Activated naive CD4-positive, alpha-beta T cell treated with anti-CD3 and anti-CD28 coated beads, Interleukin-2, amount 50 U/mL, for 72 hours (primary cell): ENCODE data around the gene NCF4. TPM values are rescaled to one million over a fixed set of nuclear protein-coding genes. Genes with fewer than 3 reads are reported as not detected.

Experiments used
- ATAC-seq, 2 donors: fragments of 150-1000 bp; cut with Tn5 transposase; 2 replicates each; pipeline ENCODE4 v1.10.0; 2021; ENCODE audit warnings: mild to moderate bottlenecking in 2 of 2, moderate library complexity in 2 of 2
- DNase-seq, 2 donors: peaks; one replicate each; pipeline ENCODE4 v3.0.0; 2021 to 2022; ENCODE audit warnings: low spot score in 2 of 2
- H3K27ac Mint-ChIP-seq, 2 donors: one replicate each; pipeline ENCODE4 v1.8.0; 2022; ENCODE audit warnings: mild to moderate bottlenecking in 2 of 2, mixed read lengths in 2 of 2
- H3K36me3 Mint-ChIP-seq, 2 donors: one replicate each; pipeline ENCODE4 v1.8.0; 2022; ENCODE audit warnings: mixed read lengths in 2 of 2
- H3K9me3 Mint-ChIP-seq, 2 donors: one replicate each; pipeline ENCODE4 v1.8.0; 2022; ENCODE audit warnings: mixed read lengths in 2 of 2
- total RNA-seq, 2 donors: library from RNA; stranded (reverse); gene quantifications; one replicate each; pipeline ENCODE4 v1.2.3, GENCODE V29; 2022

The NCF4 gene
- total RNA-seq, 2 donors from 2014 or later = 2.9 to 7.0 TPM

- peaks cover 4 to 8% of the 10 kb centered on the region in 2 donors for H3K9me3 Mint-ChIP-seq
- ATAC-seq = peak; percentile 44 to 66
- DNase-seq = peak; percentile 91 to 100
- no peak overlapping the region for H3K27ac Mint-ChIP-seq
- H3K36me3 Mint-ChIP-seq = peaks cover 9 to 14% of the 10 kb centered on the region in 2 donors
Measured at GRCh38 chr22:36856121-36856791, 4.5 kb upstream of the NCF4 start.

DNA sequence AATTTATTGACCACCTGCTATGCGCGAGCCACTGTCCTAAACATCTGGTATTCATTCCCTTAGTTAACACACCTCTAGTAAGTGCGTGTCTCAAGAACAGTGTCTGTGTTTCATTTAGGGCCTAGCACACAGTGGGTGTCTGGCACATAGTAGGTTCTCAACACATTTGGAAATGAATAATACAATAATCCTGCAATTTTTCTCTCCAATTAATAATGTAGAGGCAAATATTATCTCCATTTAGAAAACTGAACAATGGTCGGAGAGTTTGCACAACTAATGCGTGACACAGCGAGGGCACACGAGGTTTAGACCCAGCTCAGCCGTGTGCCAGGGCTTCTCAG is 4.0 kb upstream of the NCF4 start:
- no peak for DNase-seq
- Mint-ChIP-seq H3K27ac (no peak overlapping the region), H3K9me3 (peaks cover 4 to 8% of the 10 kb centered on the region in 2 donors)

DNA sequence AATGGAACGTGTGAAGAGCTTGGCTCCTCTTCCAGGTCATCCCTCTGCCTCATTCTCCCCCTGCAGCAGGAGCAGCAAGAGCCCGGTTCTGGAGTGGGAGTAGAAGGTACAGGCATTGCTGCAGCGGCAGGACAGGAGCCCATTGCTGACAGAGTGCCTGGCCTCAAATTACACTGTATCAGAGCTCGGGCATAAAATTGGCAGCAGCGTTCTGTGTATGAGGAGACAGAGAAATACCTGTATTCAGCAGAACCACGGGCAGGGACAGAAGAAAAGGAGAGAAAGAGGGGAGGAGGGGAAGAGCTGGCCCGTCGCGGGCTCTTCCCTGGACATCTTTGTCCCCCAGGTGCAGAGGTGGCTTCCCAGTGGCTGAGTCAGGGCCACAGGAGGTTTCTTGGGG is 2.6 kb upstream of the NCF4 start:
- Mint-ChIP-seq H3K9me3 (peaks cover 0 to under 1% of the 10 kb centered on the region in 2 donors), H3K36me3 (peaks cover 2 to 5% of the 10 kb centered on the region in 2 donors), H3K27ac (no peak overlapping the region)
- ATAC-seq (no peak), DNase-seq (no peak)

More for the DNA sequence above, 4.0 kb upstream of the NCF4 start:
- peaks cover 9 to 14% of the 10 kb centered on the region in 2 donors for H3K36me3 Mint-ChIP-seq
- no peak for ATAC-seq

GRCh38 chr22:36858966-36859365 is 1.8 kb upstream of the NCF4 start:
- DNase-seq (no peak), ATAC-seq (no peak)
- H3K9me3 Mint-ChIP-seq = peaks cover 0 to 2% of the 10 kb centered on the region in 2 donors
- no peaks in the 10 kb centered on the region for H3K36me3 Mint-ChIP-seq
- no peak overlapping the region for H3K27ac Mint-ChIP-seq

DNA sequence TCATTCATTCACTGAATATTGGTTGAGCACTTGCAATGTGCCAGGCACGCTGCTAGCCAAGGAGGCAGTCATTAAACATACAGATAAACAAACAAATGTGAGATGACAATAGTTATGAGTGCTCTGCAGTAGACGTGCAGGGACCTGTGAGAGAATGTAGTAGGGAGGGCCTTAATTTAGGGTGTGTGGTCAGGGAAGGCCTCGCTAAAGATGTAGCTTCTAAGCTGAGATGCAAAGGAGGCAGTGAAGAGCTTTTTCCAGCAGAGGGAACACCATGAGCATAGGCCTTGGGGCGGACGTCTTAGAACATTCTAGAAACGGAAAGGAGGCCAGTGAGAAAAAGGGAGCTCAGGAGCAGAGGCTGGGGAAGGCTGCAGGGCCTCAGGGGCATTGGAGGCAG is 789 bp upstream of the NCF4 start:
- no peak for DNase-seq
- no peak for ATAC-seq
- Mint-ChIP-seq H3K36me3 (no peaks in the 10 kb centered on the region), H3K9me3 (peaks cover 0 to 5% of the 10 kb centered on the region in 2 donors), H3K27ac (peak overlapping the region; percentile 72 to 80)

DNA sequence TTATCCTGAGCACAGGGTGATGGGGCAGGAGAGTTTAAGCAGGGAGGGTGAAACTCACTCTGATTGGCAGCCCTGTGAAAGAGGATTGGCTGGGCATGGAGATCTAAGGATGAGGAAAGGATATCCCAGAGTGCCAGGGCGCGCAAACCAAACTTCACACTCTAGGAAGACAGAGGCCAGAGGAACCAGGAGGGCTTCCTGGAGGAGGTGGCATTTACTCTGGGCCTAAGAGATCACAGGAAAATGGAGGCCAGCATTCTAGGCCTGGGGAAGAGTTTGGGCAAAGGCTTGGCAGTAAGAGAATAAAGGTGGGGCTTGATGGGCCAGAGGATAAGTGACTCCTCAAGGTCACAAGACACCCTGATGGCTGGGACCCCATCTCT is 377 bp upstream of the NCF4 start:
- Mint-ChIP-seq H3K27ac (peak overlapping the region; percentile 80 to 92), H3K9me3 (peaks cover 0 to 5% of the 10 kb centered on the region in 2 donors), H3K36me3 (no peaks in the 10 kb centered on the region)
- ATAC-seq (no peak), DNase-seq (no peak)

- DNase-seq = no peak
- Mint-ChIP-seq H3K27ac (peak overlapping the region; percentile 51 to 80), H3K9me3 (peaks cover 0 to 5% of the 10 kb centered on the region in 2 donors), H3K36me3 (no peaks in the 10 kb centered on the region)
- no peak for ATAC-seq
Measured at GRCh38 chr22:36862251-36863242, 1.7 kb downstream of the NCF4 start.

DNA sequence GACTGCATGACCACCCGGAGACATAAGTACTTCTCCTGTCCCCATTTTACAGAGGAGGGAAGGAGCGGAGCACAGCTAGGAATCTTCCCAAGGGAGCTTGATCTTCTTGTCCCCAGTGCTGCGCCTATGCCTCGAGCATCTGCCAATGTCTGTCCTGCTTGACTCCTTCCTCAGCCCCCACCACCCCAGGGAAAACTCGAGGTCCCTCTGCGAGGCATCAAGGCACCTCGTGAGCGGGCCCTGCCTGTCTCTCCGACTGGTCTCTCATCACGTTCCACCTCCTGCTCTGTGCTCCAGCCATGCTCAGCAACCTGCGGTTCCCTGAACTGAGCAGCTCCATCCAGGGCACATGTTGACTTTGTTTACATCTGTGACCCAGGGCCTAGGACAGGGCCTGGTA is 2.5 kb downstream of the NCF4 start:
- Mint-ChIP-seq H3K27ac (no peak overlapping the region), H3K36me3 (no peaks in the 10 kb centered on the region), H3K9me3 (peaks cover 0 to 5% of the 10 kb centered on the region in 2 donors)
- no peak for DNase-seq
- no peak for ATAC-seq

DNA sequence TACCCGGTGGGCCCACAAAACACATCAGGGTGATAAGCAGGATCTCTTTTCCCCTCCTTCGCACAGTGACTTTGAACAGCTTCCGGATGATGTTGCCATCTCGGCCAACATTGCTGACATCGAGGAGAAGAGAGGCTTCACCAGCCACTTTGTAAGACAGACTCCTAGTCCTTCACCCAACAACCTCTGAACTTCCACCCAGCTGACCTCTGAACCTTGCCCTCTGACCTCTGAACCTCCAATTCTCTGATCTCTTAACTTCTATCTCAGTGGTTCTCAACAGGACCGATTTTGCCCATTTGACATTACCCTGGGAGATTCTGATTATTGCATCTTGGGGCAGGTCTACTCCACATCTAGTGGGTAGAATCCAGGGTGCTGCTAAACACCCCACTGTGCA is 3.2 kb downstream of the NCF4 start:
- no peaks in the 10 kb centered on the region for H3K36me3 Mint-ChIP-seq
- no peak for ATAC-seq
- no peak for DNase-seq
- H3K9me3 Mint-ChIP-seq = peaks cover 0 to 5% of the 10 kb centered on the region in 2 donors
- no peak overlapping the region for H3K27ac Mint-ChIP-seq

DNA sequence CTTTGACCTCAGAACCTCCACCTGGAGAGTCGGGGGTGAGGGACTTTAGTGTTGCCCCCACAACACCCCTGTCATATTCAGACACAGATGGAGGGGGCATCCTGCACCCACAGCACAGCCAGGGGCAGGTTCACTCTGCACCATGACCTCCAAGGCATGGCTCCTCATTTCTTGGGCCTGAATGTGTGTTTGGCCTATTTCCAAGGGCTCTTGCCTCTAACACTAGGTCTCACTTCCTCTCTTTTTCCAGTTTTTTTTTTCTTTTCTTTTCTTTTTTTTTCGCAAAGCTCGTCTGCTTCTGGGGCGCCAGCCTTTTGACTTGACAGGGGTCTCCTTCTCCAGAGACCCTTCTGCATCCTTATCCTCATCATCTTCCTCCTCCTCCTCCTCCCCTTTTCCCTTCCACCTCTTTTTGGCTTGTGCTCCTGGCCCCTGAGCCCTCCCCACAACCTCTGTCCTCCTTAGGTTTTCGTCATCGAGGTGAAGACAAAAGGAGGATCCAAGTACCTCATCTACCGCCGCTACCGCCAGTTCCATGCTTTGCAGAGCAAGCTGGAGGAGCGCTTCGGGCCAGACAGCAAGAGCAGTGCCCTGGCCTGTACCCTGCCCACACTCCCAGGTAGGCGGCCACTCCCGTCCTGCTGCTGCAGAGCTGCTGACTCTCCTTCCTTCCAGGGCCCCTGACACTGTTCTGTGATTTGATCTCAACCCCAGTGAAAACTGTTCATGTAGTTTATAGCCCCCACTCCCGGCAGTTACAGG is 3.8 kb downstream of the NCF4 start:
- Mint-ChIP-seq H3K36me3 (no peaks in the 10 kb centered on the region), H3K9me3 (peaks cover 0 to 5% of the 10 kb centered on the region in 2 donors), H3K27ac (peak overlapping the region in 1 of 2 donors; percentile 70)
- no peak for ATAC-seq
- no peak for DNase-seq

DNA sequence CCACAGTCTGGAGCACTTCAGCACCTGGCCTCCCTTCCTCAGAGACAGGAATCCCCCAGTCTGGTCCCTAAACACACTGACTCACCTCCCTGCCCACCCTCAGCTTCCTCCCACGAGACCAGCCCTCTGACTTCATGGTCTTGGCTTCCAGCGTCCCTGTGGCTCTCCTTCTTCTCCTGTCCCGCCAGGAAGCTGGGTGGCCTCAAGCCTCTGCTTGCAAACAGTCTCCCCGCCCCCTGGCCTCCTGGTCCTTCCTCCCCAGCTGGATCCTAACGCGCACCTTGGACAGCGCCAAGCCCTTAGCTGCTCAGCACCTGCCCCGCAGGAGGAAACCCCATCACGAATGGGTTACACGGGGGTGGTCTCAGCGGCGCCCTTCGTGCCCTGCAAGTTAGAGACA is 4.5 kb downstream of the NCF4 start:
- ATAC-seq = no peak
- Mint-ChIP-seq H3K36me3 (no peaks in the 10 kb centered on the region), H3K27ac (peak overlapping the region; percentile 51 to 70)

DNA sequence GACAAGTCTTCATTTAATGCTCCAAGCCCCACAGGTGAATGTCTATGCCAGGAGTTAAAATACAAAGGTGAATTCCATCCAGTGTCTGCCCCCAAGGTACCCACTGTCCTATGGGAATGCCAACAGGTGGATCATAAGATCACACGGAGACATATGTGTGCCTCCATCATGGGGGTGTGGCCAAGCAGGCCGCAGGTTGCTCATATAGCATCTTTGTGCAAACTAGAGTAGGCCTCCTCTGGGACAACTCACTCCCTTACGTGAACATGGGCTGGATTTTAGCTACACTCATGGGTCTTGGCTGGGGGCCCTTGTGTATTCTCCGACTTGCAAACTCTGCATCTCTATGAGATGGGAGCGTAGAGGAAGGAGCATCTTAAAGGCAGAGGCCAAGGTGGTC is 6.9 kb downstream of the NCF4 start:
- no peaks in the 10 kb centered on the region for H3K36me3 Mint-ChIP-seq
- no peak for ATAC-seq
- H3K27ac Mint-ChIP-seq = no peak overlapping the region
- DNase-seq = no peak
- H3K9me3 Mint-ChIP-seq = peaks cover 0 to 5% of the 10 kb centered on the region in 2 donors

More for the DNA sequence above, 4.5 kb downstream of the NCF4 start:
- no peak for DNase-seq
- H3K9me3 Mint-ChIP-seq = peaks cover 0 to 5% of the 10 kb centered on the region in 2 donors

DNA sequence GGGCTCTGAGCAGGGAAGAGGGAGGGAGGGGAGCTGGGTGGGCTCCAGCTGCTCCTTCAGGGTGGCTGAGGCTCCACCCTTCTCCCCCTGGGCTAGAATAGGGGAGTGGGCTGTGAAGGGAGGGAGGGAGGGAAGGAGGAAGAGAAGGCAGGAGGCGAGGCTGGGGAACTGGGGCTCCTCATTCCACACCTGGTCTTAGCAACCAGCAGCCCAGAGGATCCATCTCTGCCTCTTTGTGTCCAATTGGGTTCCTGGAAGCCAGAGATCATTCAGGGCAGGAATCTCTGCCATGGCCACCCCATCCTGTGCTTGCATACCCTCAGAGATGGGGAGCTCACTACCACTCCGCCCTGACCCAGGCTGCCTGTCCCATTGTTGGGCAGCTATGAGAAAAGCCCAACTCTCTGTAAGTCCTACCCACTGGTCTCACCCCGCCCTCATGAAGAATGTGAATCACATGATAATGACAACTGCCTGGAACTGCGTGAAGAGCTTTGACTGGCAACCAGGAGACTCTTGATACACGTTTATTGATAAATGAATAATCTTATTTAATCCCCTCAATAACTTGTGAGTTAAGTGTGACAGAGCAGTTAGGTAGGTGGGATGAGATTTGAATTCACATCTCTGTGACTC is 7.9 kb downstream of the NCF4 start:
- ATAC-seq (no peak), DNase-seq (no peak)
- H3K27ac Mint-ChIP-seq = no peak overlapping the region
- peaks cover 0 to 5% of the 10 kb centered on the region in 2 donors for H3K9me3 Mint-ChIP-seq
- no peaks in the 10 kb centered on the region for H3K36me3 Mint-ChIP-seq

DNA sequence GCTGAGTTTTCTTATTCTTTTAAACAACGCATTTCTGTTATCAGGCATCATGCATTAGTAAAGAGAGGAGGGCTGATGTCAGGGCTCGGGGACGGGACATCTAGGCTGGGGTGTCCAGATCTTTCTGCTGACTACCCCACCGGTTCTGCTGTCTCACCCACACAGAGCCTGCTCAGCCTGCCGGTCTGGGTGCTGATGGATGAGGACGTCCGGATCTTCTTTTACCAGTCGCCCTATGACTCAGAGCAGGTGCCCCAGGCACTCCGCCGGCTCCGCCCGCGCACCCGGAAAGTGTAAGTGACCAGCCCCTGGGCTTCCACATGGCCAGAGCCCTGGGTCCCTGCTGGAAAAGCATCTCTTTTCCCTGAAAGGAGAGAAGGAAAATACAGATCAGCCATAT is 9.4 kb downstream of the NCF4 start:
- no peak for ATAC-seq
- Mint-ChIP-seq H3K9me3 (no peaks in the 10 kb centered on the region), H3K36me3 (no peaks in the 10 kb centered on the region), H3K27ac (peak overlapping the region in 1 of 2 donors; percentile 47)
- DNase-seq = no peak

DNA sequence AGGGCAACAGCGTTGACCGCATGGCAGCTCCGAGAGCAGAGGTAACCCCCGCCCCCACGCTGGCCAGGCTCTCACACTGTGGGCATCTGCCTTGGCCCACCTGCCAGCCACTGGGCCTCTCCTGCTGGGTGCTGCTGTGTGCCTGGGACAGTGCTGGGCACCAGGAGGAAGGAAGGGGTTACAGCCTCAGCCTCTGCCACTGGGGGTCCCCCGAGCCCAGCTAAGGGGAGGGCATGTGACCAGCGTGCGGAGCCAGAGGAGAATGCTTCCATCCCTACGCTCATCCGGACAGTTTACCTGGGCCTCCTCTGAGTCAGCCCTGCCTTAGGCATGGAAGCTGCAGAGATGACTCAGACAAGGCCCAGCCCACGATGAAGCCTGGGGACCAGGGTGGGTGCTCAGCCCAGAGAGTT is 10.9 kb downstream of the NCF4 start:
- no peaks in the 10 kb centered on the region for H3K36me3 Mint-ChIP-seq
- DNase-seq (no peak), ATAC-seq (no peak)
- H3K27ac Mint-ChIP-seq = no peak overlapping the region
- H3K9me3 Mint-ChIP-seq = no peaks in the 10 kb centered on the region

- ATAC-seq (no peak), DNase-seq (no peak)
- Mint-ChIP-seq H3K36me3 (no peaks in the 10 kb centered on the region), H3K27ac (peak overlapping the region; percentile 70 to 74), H3K9me3 (no peaks in the 10 kb centered on the region)
Measured at GRCh38 chr22:36872084-36872483, 11.3 kb downstream of the NCF4 start.
